ENCODE data around the gene LSR. TPM values are rescaled to one million over a fixed set of nuclear protein-coding genes. Genes with fewer than 3 reads are reported as not detected.

Gene LSR
- total and polyA plus RNA-seq, 2 donors (not counting 1 experiment from before 2014, with no cell fraction given) = 37.2 to 45.3 TPM

DNA sequence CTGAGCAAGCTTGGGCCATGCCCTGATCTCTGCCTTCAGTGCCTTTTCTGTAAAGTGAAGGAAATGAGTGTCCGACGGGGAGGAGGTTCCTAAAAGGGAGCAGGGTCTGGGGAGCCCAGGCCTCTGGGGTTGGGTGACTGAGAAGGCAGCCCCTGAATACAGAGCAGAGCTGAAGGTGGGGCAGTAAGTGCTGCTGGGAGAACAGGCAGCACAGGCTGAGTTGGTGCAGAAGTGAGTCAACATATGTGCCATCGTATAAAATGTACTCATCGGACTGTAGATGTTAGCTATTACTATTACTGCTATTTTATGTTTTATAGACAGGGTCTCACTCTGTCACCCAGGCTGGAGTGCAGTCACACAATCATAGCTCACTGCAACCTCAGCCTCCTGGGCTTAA is 32.5 kb downstream of the LSR start:
- H3K9me3 ChIP-seq (ENCODE audit: control extremely low read depth in 1 of 3, control insufficient read depth in 2 of 3, insufficient read depth in 1 of 3, low read length in 2 of 3) = no peaks in the 10 kb centered on the region
- peaks cover 45% of the 10 kb centered on the region for H3K4me1 Mint-ChIP-seq
- intact Hi-C loops (cut with micrococcal nuclease) = loop anchor here (5.0 kb wide), 2 partner anchors 41 to 66 kb away; partner anchors contain the start of gene FFAR1
- H3K36me3 ChIP-seq (replicated peaks in 1 of 2; ENCODE audit: control extremely low read depth in 1 of 2, control insufficient read depth in 1 of 2, extremely low read depth in 1 of 2, insufficient read depth in 2 of 2, low read length in 1 of 2) = peaks cover 0 to 21% of the 10 kb centered on the region in 2 experiments
- peak overlapping the region in 1 of 2 donors; percentile 10 for H3K27ac ChIP-seq (ENCODE audit: low read length in 2 of 2)
- H3K79me2 ChIP-seq (ENCODE audit: control insufficient read depth, insufficient read depth, low read length) = peaks cover 13% of the 10 kb centered on the region
- H3K4me1 ChIP-seq (ENCODE audit: control insufficient read depth in 2 of 2, insufficient read depth in 2 of 2, low read length in 2 of 2) = peaks cover 38 to 42% of the 10 kb centered on the region in 2 donors
- DNase-seq (no peak), ATAC-seq (ENCODE audit: low read depth) (no peak)
- no peak overlapping the region for H3K4me3 ChIP-seq (ENCODE audit: control extremely low read depth in 1 of 5, extremely low read depth in 1 of 5, insufficient read depth in 1 of 5, low read depth in 2 of 5, low read length in 4 of 5)
- H3K4me3 Mint-ChIP-seq = peak overlapping the region; percentile 40
- TF ChIP-seq, protein P1, sequence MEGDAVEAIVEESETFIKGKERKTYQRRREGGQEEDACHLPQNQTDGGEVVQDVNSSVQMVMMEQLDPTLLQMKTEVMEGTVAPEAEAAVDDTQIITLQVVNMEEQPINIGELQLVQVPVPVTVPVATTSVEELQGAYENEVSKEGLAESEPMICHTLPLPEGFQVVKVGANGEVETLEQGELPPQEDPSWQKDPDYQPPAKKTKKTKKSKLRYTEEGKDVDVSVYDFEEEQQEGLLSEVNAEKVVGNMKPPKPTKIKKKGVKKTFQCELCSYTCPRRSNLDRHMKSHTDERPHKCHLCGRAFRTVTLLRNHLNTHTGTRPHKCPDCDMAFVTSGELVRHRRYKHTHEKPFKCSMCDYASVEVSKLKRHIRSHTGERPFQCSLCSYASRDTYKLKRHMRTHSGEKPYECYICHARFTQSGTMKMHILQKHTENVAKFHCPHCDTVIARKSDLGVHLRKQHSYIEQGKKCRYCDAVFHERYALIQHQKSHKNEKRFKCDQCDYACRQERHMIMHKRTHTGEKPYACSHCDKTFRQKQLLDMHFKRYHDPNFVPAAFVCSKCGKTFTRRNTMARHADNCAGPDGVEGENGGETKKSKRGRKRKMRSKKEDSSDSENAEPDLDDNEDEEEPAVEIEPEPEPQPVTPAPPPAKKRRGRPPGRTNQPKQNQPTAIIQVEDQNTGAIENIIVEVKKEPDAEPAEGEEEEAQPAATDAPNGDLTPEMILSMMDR (IDR thresholded peaks at IDR 0.05) = no peak
- no peak for TF ChIP-seq EZH2 (IDR thresholded peaks at IDR 0.05; ENCODE audit: borderline replicate concordance, insufficient read depth, low read depth, low read length, poor library complexity, severe bottlenecking)
- 81% methylated on average over 2 of the region's 4 CpGs for WGBS (ENCODE audit: insufficient coverage)
- peaks cover 17% of the 10 kb centered on the region for H4K20me1 ChIP-seq (ENCODE audit: control insufficient read depth, insufficient read depth, low read length, poor library complexity, severe bottlenecking)
- ChIA-PET CTCF (interaction anchor here (0.9 to 1.5 kb wide), 9 partner anchors 8 to 216 kb away, joined by 3 to 4 read pairs (median 3); partner anchors contain the start of genes FFAR1 and USF2), POLR2A (interaction anchor here (0.5 to 1.3 kb wide), 6 partner anchors 9 to 199 kb away, joined by 3 to 10 read pairs (median 6); partner anchors contain the start of genes CD22 and USF2)
- peak overlapping the region; percentile 83 for H3K27ac Mint-ChIP-seq
- H3K4me2 ChIP-seq (replicated peaks; ENCODE audit: low read depth, low read length, poor library complexity, severe bottlenecking) = peak overlapping the region; percentile 26
- no peaks in the 10 kb centered on the region for H3K9me3 Mint-ChIP-seq (ENCODE audit: insufficient read depth)
- no peaks in the 10 kb centered on the region for H3K27me3 Mint-ChIP-seq
- H3K9ac ChIP-seq (ENCODE audit: low read length) = no peak overlapping the region
- no peak overlapping the region for H2AFZ ChIP-seq (ENCODE audit: insufficient read depth, low read depth, low read length, poor library complexity, severe bottlenecking)
- no peaks in the 10 kb centered on the region for H3K27me3 ChIP-seq (replicated peaks in 1 of 4; ENCODE audit: control extremely low read depth in 1 of 4, control insufficient read depth in 3 of 4, insufficient read depth in 4 of 4, low read length in 3 of 4)
